Measurements from ENCODE around the gene SLX4IP.
A peak's percentile ranks its signal among the peaks of the same experiment; 100 is the strongest.

DNA sequence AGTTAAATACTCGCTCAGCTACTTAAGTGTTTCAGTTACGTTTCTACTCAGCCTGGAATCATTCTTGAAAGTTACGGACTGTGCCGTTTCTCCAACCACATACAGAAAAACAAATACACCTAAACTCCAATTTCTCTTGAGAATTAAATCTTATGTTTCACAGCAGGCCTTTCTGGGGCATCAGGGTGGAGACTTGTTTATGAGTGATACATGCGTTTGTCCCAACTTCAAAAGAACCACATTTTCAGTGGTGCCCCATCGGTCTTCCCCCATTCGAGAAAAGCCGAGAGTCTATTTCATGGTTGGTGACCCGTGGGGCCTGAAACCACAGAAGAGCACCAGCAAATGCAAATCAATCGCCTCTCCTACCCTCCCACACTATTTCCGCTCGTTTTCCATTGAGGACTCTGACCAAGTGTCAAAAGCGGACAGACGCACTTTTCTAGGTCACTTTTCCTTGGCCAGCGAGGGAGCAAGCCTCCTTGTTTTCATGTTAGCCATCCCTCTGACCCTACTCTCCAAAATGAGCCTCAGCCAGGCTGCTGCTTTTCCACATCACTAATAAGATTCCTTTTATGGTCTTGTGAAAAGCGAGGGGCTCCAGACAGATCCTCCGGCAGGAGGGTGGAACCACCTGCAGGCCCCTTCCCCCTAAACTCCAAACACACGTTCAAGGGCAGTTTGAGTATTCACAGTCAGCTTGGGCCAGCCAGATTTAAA lies 235.6 kb downstream of the SLX4IP start:
- peak in 1 of 3 donors; percentile 45 for TF ChIP-seq POLR2AphosphoS5 (IDR thresholded peaks at IDR 0.05)
- no peak for TF ChIP-seq CTCF (IDR thresholded peaks at IDR 0.05 in 8 of 11, conservative IDR thresholded peaks at IDR 0.05 in 3 of 11)
- no peak for TF ChIP-seq POLR2A (IDR thresholded peaks at IDR 0.05)
